Kidney (tissue), 14 donors: ENCODE results near the gene MRPL55. TPM values are rescaled to one million over a fixed set of nuclear protein-coding genes. Genes with fewer than 3 reads are reported as not detected.

ENCODE experiments used
- DNase-seq, 5 donors: peaks; one replicate each; pipeline ENCODE4 v3.0.0-alpha.2; 2013 to 2020
- FAIRE-seq: peaks from 2 replicates; lab custom pipeline; 2012; peaks lifted over from hg19 to GRCh38; lab: Jason Lieb, UNC
- H3K27ac ChIP-seq, 2 donors: one replicate each; pipeline ENCODE4 v1.7.0; 2013; ENCODE audit warnings: low read depth in 2 of 2, low read length in 2 of 2, inconsistent platforms in 1 of 2
- H3K27me3 ChIP-seq: one replicate; pipeline ENCODE4 v1.7.1; 2013; ENCODE audit warnings: low read length, inconsistent platforms; ENCODE audit not compliant: control insufficient read depth, insufficient read depth
- H3K36me3 ChIP-seq, 3 donors: one replicate each; pipeline versions ENCODE4 v1.7.0 to v1.7.1; 2013; ENCODE audit warnings: low read length in 3 of 3, control low read depth in 1 of 3, inconsistent platforms in 1 of 3; ENCODE audit not compliant: insufficient read depth in 3 of 3, control insufficient read depth in 2 of 3
- H3K4me1 ChIP-seq, 3 donors: one replicate each; pipeline versions ENCODE4 v1.7.0 to v1.7.1; 2013; ENCODE audit warnings: low read length in 3 of 3, inconsistent platforms in 1 of 3, low read depth in 1 of 3; ENCODE audit not compliant: control insufficient read depth in 2 of 3, insufficient read depth in 2 of 3
- H3K4me3 ChIP-seq, 3 donors: one replicate each; pipeline versions ENCODE4 v1.7.0 to v1.8.1; 2013; ENCODE audit warnings: low read length in 3 of 3, control low read depth in 1 of 3, inconsistent platforms in 1 of 3
- H3K9ac ChIP-seq, 3 donors: one replicate each; pipeline versions ENCODE4 v1.7.0 to v1.7.1; 2013; ENCODE audit warnings: low read length in 3 of 3, control low read depth in 1 of 3, inconsistent platforms in 1 of 3
- H3K9me3 ChIP-seq, 3 donors: one replicate each; pipeline versions ENCODE4 v1.7.0 to v1.7.1; 2013; ENCODE audit warnings: low read length in 3 of 3, control low read depth in 1 of 3, inconsistent platforms in 1 of 3; ENCODE audit not compliant: control insufficient read depth in 2 of 3, insufficient read depth in 1 of 3
- CTCF ChIP-seq: IDR thresholded peaks from 3 replicates; pipeline ENCODE4 v1.5.1; 2012; ENCODE audit warnings: mild to moderate bottlenecking, moderate library complexity, borderline replicate concordance; ENCODE audit not compliant: insufficient read depth; ENCODE audit errors: extremely low read depth
- intact Hi-C: fragments of 100-400 bp; cut with DNase I; formaldehyde crosslinking; loops from one replicate; pipeline ENCODE4 v1.11.1; 2022
- polyA plus RNA-seq: library from polyadenylated mRNA; stranded (reverse); fragments of 350-450 nt; fragmentation: Illumina TruSeq; extraction: RNeasy Lipid Tissue Mini Kit (QIAGEN cat#74804); gene quantifications from one replicate; pipeline ENCODE4 v1.2.3, GENCODE V29; 2014; ENCODE audit warnings: low read depth, low replicate concordance; ENCODE audit not compliant: insufficient read depth
- total RNA-seq: library from RNA; stranded (reverse); fragmentation: NEBNext Ultra II Directional; extraction: Animal tissue kit (Norgen Biotek cat#: 25700); gene quantifications from one replicate; pipeline ENCODE4 v1.2.1, GENCODE V29; 2021
- donor health status: control.
- donor health status: control.
- donor health status: control.
- donor health status: control.
- donor health status: control.
- donor health status: DM: yes; HTN: yes; CAD: no.
- donor health status: Normal renal cell carcinoma (clear cell type).

Gene MRPL55
- total and polyA plus RNA-seq, 2 donors from 2014 or later, result 37.8 to 141 TPM

GRCh38 chr1:228147151-228147693 is 38.1 kb upstream of the MRPL55 start:
- intact Hi-C loops, result no loop called here

GRCh38 chr1:228146417-228147150 is 37.5 kb upstream of the MRPL55 start:
- FAIRE-seq (no peak), DNase-seq (peak in 2 of 5 donors; percentile 33 to 64)
- TF ChIP-seq CTCF, result no peak
- Histone ChIP-seq H3K27me3 (no peaks in the 10 kb centered on the region), H3K4me1 (peaks cover 0 to 50% (median 21%) of the 10 kb centered on the region in 3 donors), H3K9me3 (no peaks in the 10 kb centered on the region), H3K9ac (no peak overlapping the region), H3K4me3 (no peak overlapping the region), H3K27ac (no peak overlapping the region), H3K36me3 (peaks cover 0 to 13% (median 0%) of the 10 kb centered on the region in 3 donors)
- intact Hi-C loops, result no loop called here

More at GRCh38 chr1:228147151-228147693, 38.1 kb upstream of the MRPL55 start:
- Histone ChIP-seq H3K36me3 (peaks cover 0 to 13% (median 0%) of the 10 kb centered on the region in 3 donors), H3K9me3 (no peaks in the 10 kb centered on the region), H3K4me3 (no peak overlapping the region), H3K4me1 (peaks cover 0 to 44% (median 18%) of the 10 kb centered on the region in 3 donors), H3K27ac (peak overlapping the region in 1 of 2 donors; percentile 7), H3K27me3 (no peaks in the 10 kb centered on the region), H3K9ac (no peak overlapping the region)
- peak in 2 of 5 donors; percentile 36 to 71 for DNase-seq
- no peak for TF ChIP-seq CTCF
- no peak for FAIRE-seq

DNA sequence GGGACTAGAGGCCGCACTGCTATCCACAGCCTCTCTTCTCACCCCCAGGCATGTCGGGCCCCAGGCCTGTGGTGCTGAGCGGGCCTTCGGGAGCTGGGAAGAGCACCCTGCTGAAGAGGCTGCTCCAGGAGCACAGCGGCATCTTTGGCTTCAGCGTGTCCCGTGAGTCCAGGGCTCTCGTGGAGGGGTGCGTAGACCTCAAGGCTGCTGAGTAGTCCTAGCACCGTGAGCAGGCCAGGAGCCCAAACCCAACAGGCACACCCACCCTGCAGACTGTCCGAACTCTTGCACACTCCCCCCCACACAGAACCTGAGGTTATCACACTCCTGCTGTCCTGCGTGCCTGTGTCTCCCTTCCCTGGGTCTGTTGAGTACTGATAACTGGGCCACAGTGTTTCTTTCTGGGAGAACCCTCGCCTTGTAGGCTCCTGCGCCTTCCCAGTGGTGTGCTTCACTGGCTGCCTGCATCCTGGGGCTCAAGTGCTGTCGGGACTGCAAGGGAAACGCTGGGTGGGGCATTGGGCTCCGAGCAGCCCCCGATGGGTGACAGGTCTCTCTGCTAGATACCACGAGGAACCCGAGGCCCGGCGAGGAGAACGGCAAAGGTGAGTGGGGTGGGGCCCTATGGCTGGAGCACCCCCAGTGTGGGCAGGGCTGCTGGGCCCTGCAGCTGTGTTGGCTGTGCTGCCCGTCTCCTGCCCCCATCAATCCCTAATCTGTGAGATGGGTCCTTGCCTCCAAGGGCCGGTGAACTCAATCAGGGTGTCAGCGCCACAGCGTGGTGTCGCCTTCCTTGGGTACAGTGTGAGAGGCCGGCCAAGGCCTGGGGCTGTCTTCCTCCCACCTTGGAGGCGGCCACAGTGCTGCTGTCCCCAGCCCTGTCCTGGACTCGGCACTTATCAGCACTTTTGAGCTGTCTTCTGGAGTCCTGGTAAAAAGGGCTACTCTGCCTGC is 36.6 kb upstream of the MRPL55 start:
- Histone ChIP-seq H3K27ac (no peak overlapping the region), H3K4me1 (peaks cover 0 to 51% (median 25%) of the 10 kb centered on the region in 3 donors), H3K36me3 (peaks cover 0 to 13% (median 0%) of the 10 kb centered on the region in 3 donors), H3K9ac (no peak overlapping the region), H3K27me3 (no peaks in the 10 kb centered on the region), H3K9me3 (no peaks in the 10 kb centered on the region), H3K4me3 (no peak overlapping the region)
- no peak for TF ChIP-seq CTCF
- intact Hi-C loops, result no loop called here
- DNase-seq (peak in 2 of 5 donors; percentile 35 to 64), FAIRE-seq (no peak)
